Cardiac muscle cell (in vitro differentiated cells and primary cell): ENCODE results near the gene SP2. TPM values are rescaled to one million over a fixed set of nuclear protein-coding genes. Genes with fewer than 3 reads are reported as not detected.

Experiments
- DNase-seq, 2 donors: peaks; one replicate each; pipeline versions ENCODE4 v3.0.0 to v3.0.0-alpha.2; 2010 to 2017; ENCODE audit warnings: low read depth in 1 of 2, low spot score in 1 of 2
- H3K27ac ChIP-seq: fragments of 200-600 bp; sonication (generic); 2 replicates; pipeline ENCODE4 v1.5.1; 2016
- H3K27me3 ChIP-seq: fragments of 200-600 bp; sonication (generic); 2 replicates; pipeline ENCODE4 v1.6.0; 2016; ENCODE audit warnings: control low read depth
- H3K36me3 ChIP-seq: fragments of 200-600 bp; sonication (generic); 2 replicates; pipeline ENCODE4 v1.5.1; 2016; ENCODE audit warnings: control low read depth
- H3K4me1 ChIP-seq: fragments of 200-600 bp; sonication (generic); 2 replicates; pipeline ENCODE4 v1.8.1; 2017; ENCODE audit warnings: low read depth, mild to moderate bottlenecking, mixed run types
- H3K4me3 ChIP-seq: fragments of 200-600 bp; sonication (generic); 2 replicates; pipeline ENCODE4 v1.5.1; 2016; ENCODE audit warnings: mild to moderate bottlenecking
- H3K9me3 ChIP-seq: fragments of 200-600 bp; sonication (generic); 2 replicates; pipeline ENCODE4 v1.5.1; 2017; ENCODE audit warnings: low read depth, mild to moderate bottlenecking, control low read depth
- CTCF ChIP-seq: IDR thresholded peaks from 2 replicates; pipeline ENCODE4 v1.5.1; 2012; ENCODE audit warnings: low read depth, mild to moderate bottlenecking, low read length
- polyA plus RNA-seq: library from polyadenylated mRNA; unstranded; fragments of >200 nt; fragmentation: Nextera tagmentation; extraction: Ambion mirVana; gene quantifications from 2 replicates; pipeline ENCODE4 v1.2.1, GENCODE V29; 2016
- total RNA-seq: library from RNA; depleted of rRNA; stranded (reverse); fragments of >200 nt; gene quantifications from 2 replicates; pipeline ENCODE4 v1.2.3, GENCODE V29; 2016

Gene SP2
- total and polyA plus RNA-seq, 2 experiments from 2014 or later = 3.7 to 10.5 TPM

- Histone ChIP-seq H3K4me1 (no peaks in the 10 kb centered on the region), H3K36me3 (peaks cover 14% of the 10 kb centered on the region), H3K4me3 (no peak overlapping the region), H3K27ac (no peak overlapping the region), H3K27me3 (no peaks in the 10 kb centered on the region), H3K9me3 (no peaks in the 10 kb centered on the region)
- no peak for DNase-seq
- TF ChIP-seq CTCF = no peak
Measured at GRCh38 chr17:47973541-47973940, 77.5 kb downstream of the SP2 start.

GRCh38 chr17:47975189-47975822, 79.3 kb downstream of the SP2 start:
- no peak for DNase-seq
- H3K27ac ChIP-seq = no peak overlapping the region
- H3K4me1 ChIP-seq = peaks cover 8% of the 10 kb centered on the region
- H3K9me3 ChIP-seq = no peaks in the 10 kb centered on the region
- H3K4me3 ChIP-seq = no peak overlapping the region
- no peaks in the 10 kb centered on the region for H3K27me3 ChIP-seq
- no peak for TF ChIP-seq CTCF
- peaks cover 14% of the 10 kb centered on the region for H3K36me3 ChIP-seq

- peaks cover 14% of the 10 kb centered on the region for H3K36me3 ChIP-seq
- no peak for TF ChIP-seq CTCF
- no peak for DNase-seq
- H3K9me3 ChIP-seq = no peaks in the 10 kb centered on the region
- no peak overlapping the region for H3K27ac ChIP-seq
- no peaks in the 10 kb centered on the region for H3K27me3 ChIP-seq
- no peak overlapping the region for H3K4me3 ChIP-seq
- H3K4me1 ChIP-seq = peaks cover 8% of the 10 kb centered on the region
Measured at GRCh38 chr17:47975823-47976205, 79.8 kb downstream of the SP2 start.

GRCh38 chr17:47978324-47978723, 82.3 kb downstream of the SP2 start:
- Histone ChIP-seq H3K4me1 (peaks cover 28% of the 10 kb centered on the region), H3K27me3 (no peaks in the 10 kb centered on the region), H3K4me3 (no peak overlapping the region), H3K36me3 (peaks cover 14% of the 10 kb centered on the region), H3K27ac (no peak overlapping the region), H3K9me3 (no peaks in the 10 kb centered on the region)
- peak; percentile 75 to 85 for DNase-seq
- TF ChIP-seq CTCF = peak; percentile 80

Other genes with a start within 250 kb of the SP2 start
- gene KPNB1, start 246.3 kb upstream of the SP2 start, total RNA-seq = 218 and 318 TPM in 2 replicates
- 97.9 and 125 TPM in 2 replicates for gene KPNB1, start 246.3 kb upstream of the SP2 start, polyA plus RNA-seq
- 112 and 143 TPM in 2 replicates for gene TBKBP1, start 202.1 kb upstream of the SP2 start, total RNA-seq
- 22.6 and 30.2 TPM in 2 replicates for gene TBKBP1, start 202.1 kb upstream of the SP2 start, polyA plus RNA-seq
- gene TBX21, start 163.0 kb upstream of the SP2 start, total RNA-seq = 1.0 and 2.9 TPM in 2 replicates
- gene TBX21, start 163.0 kb upstream of the SP2 start, polyA plus RNA-seq = 0.12 and 1.5 TPM in 2 replicates
- gene OSBPL7, start 74.4 kb upstream of the SP2 start, total RNA-seq = 12.2 and 20.5 TPM in 2 replicates
- gene OSBPL7, start 74.4 kb upstream of the SP2 start, polyA plus RNA-seq = 12.1 and 18.0 TPM in 2 replicates
- 79.1 and 87.1 TPM in 2 replicates for gene MRPL10, start 64.7 kb upstream of the SP2 start, total RNA-seq
- 70.0 and 108 TPM in 2 replicates for gene MRPL10, start 64.7 kb upstream of the SP2 start, polyA plus RNA-seq
- gene LRRC46, start 64.6 kb upstream of the SP2 start, total RNA-seq = 0.46 TPM in 1 of 2 replicates, not detected in the other
- gene LRRC46, start 64.6 kb upstream of the SP2 start, polyA plus RNA-seq = 1.9 and 2.5 TPM in 2 replicates
- gene SCRN2, start 55.0 kb upstream of the SP2 start, total RNA-seq = 101 and 149 TPM in 2 replicates
- 139 and 179 TPM in 2 replicates for gene SCRN2, start 55.0 kb upstream of the SP2 start, polyA plus RNA-seq
- 5.8 and 6.3 TPM in 2 replicates for gene SP6, start 45.1 kb upstream of the SP2 start, total RNA-seq
- gene SP6, start 45.1 kb upstream of the SP2 start, polyA plus RNA-seq = 4.6 and 5.0 TPM in 2 replicates
- 11.7 and 12.9 TPM in 2 replicates for gene PNPO, start 45.3 kb downstream of the SP2 start, total RNA-seq
- gene PNPO, start 45.3 kb downstream of the SP2 start, polyA plus RNA-seq = 12.9 and 15.6 TPM in 2 replicates
- gene PRR15L, start 61.6 kb downstream of the SP2 start, total RNA-seq = not detected in 2 replicates
- gene PRR15L, start 61.6 kb downstream of the SP2 start, polyA plus RNA-seq = 0.22 TPM in 1 of 2 replicates, not detected in the other
- gene CDK5RAP3, start 74.9 kb downstream of the SP2 start, total RNA-seq = 81.8 and 121 TPM in 2 replicates
- gene CDK5RAP3, start 74.9 kb downstream of the SP2 start, polyA plus RNA-seq = 137 and 158 TPM in 2 replicates
- gene COPZ2, start 141.6 kb downstream of the SP2 start, total RNA-seq = 10.8 and 14.4 TPM in 2 replicates
- gene COPZ2, start 141.6 kb downstream of the SP2 start, polyA plus RNA-seq = 23.5 and 36.1 TPM in 2 replicates
- 96.4 and 122 TPM in 2 replicates for gene NFE2L1, start 152.1 kb downstream of the SP2 start, total RNA-seq
- gene NFE2L1, start 152.1 kb downstream of the SP2 start, polyA plus RNA-seq = 56.0 and 56.7 TPM in 2 replicates
- gene CBX1, start 205.2 kb downstream of the SP2 start, total RNA-seq = 62.9 and 102 TPM in 2 replicates
- 35.9 and 38.3 TPM in 2 replicates for gene CBX1, start 205.2 kb downstream of the SP2 start, polyA plus RNA-seq
- 11.0 and 11.6 TPM in 2 replicates for gene SNX11, start 211.5 kb downstream of the SP2 start, total RNA-seq
- gene SNX11, start 211.5 kb downstream of the SP2 start, polyA plus RNA-seq = 19.2 and 19.3 TPM in 2 replicates